AG04450 (cell line): Measurements from ENCODE around the gene NNAT. TPM values are rescaled to one million over a fixed set of nuclear protein-coding genes. Genes with fewer than 3 reads are reported as not detected.

Experiments used
- CTCF ChIA-PET: fragments of 300-600, 350-600 bp; formaldehyde crosslinking; extraction: SDS; loops from one replicate; lab custom pipeline; 2022; ENCODE audit warnings: antibody characterized with exemption, inconsistent platforms; lab: Charles Lee
- POLR2A ChIA-PET: fragments of 350-600 bp; formaldehyde crosslinking; extraction: SDS; loops from one replicate; lab custom pipeline; 2021; ENCODE audit warnings: antibody characterized with exemption, inconsistent platforms; lab: Yijun Ruan, JAX
- DNase-seq: peaks from one replicate; pipeline ENCODE4 v3.0.0-alpha.2; 2011; ENCODE audit warnings: low read depth, low spot score
- H3K27ac ChIP-seq: one replicate; pipeline ENCODE4 v1.5.1; 2012; ENCODE audit warnings: low read depth, low read length, control low read depth
- H3K27me3 ChIP-seq: one replicate; pipeline ENCODE4 v1.6.0; 2012; ENCODE audit warnings: low read length; ENCODE audit not compliant: control insufficient read depth, insufficient read depth
- H3K4me3 ChIP-seq: 2 replicates; pipeline ENCODE4 v1.5.1; 2011; ENCODE audit warnings: mild to moderate bottlenecking, low read depth, low read length, control low read depth
- H3K9me3 ChIP-seq: 2 replicates; pipeline ENCODE4 v1.5.1; 2012; ENCODE audit warnings: low read length; ENCODE audit not compliant: control insufficient read depth, insufficient read depth
- CTCF ChIP-seq: IDR thresholded peaks from 2 replicates; pipeline ENCODE4 v1.5.1; 2011; ENCODE audit warnings: low read depth, low read length, control low read depth, inconsistent platforms
- polyA plus RNA-seq: library from polyadenylated mRNA; depleted of rRNA; stranded (reverse); fragments of >200 nt; gene quantifications from 2 replicates; pipeline ENCODE4 v1.2.3, GENCODE V29; 2011

The NNAT gene
- polyA plus RNA-seq, 1 experiment = 54.0 TPM

GRCh38 chr20:37513779-37514359 is 7.2 kb upstream of the NNAT start:
- Histone ChIP-seq H3K27me3 (no peaks in the 10 kb centered on the region), H3K4me3 (no peak overlapping the region), H3K9me3 (no peaks in the 10 kb centered on the region; the same call in 1 of the 2 replicates), H3K27ac (no peak overlapping the region)
- ChIA-PET CTCF (interaction anchor here (0.6 to 1.1 kb wide), 2 partner anchors 19 to 20 kb away, joined by 3 read pairs; no protein-coding TSS in a partner anchor), POLR2A (interaction anchor here (0.5 kb wide), 1 partner anchor 14 kb away, joined by 4 read pairs; no protein-coding TSS in a partner anchor)
- no peak for DNase-seq
- TF ChIP-seq CTCF = no peak

- Histone ChIP-seq H3K4me3 (no peak overlapping the region), H3K27me3 (no peaks in the 10 kb centered on the region), H3K27ac (no peak overlapping the region), H3K9me3 (peaks cover 8% of the 10 kb centered on the region)
- POLR2A ChIA-PET = no interaction called here
- no peak for TF ChIP-seq CTCF
- CTCF ChIA-PET = no interaction called here
- DNase-seq = no peak
Observed at GRCh38 chr20:37515876-37516275, 5.2 kb upstream of the NNAT start.

- H3K4me3 ChIP-seq = no peak overlapping the region; the same call in 1 of the 2 replicates
- peak overlapping the region; percentile 68 for H3K27ac ChIP-seq
- H3K27me3 ChIP-seq = no peaks in the 10 kb centered on the region
- no peak for TF ChIP-seq CTCF
- H3K9me3 ChIP-seq = peaks cover 15% of the 10 kb centered on the region
- ChIA-PET POLR2A (interaction anchor here (0.5 to 1.3 kb wide), 6 partner anchors 10 to 222 kb away, joined by 3 to 5 read pairs (median 4); partner anchors contain the start of gene BLCAP), CTCF (interaction anchor here (0.7 kb wide), 1 partner anchor 705 kb away, joined by 3 read pairs; no protein-coding TSS in a partner anchor)
- DNase-seq = peak; percentile 93
Observed at GRCh38 chr20:37516811-37517750, 4.0 kb upstream of the NNAT start.

- no peak for DNase-seq
- no peaks in the 10 kb centered on the region for H3K27me3 ChIP-seq
- no peak for TF ChIP-seq CTCF
- no peak overlapping the region for H3K27ac ChIP-seq
- no peak overlapping the region for H3K4me3 ChIP-seq
- ChIA-PET CTCF (no interaction called here), POLR2A (no interaction called here)
- H3K9me3 ChIP-seq = peaks cover 20% of the 10 kb centered on the region
Observed at GRCh38 chr20:37518059-37518458, 3.0 kb upstream of the NNAT start.
